CD4-positive, CD25-positive, alpha-beta regulatory T cell (primary cell): ENCODE results near the gene DCDC1. TPM values are rescaled to one million over a fixed set of nuclear protein-coding genes. Genes with fewer than 3 reads are reported as not detected.

Experiments
- ATAC-seq, 2 donors: fragments of 150-1000 bp; cut with Tn5 transposase; one replicate each; pipeline ENCODE4 v1.10.0; 2021; ENCODE audit warnings: low read depth in 2 of 2, moderate number of reproducible peaks in 2 of 2, moderate library complexity in 1 of 2
- DNase-seq, 3 donors: peaks; one replicate each; pipeline versions ENCODE4 v3.0.0 to v3.0.0-alpha.2; 2012 to 2022; ENCODE audit warnings: mixed read lengths in 1 of 3
- H3K27ac ChIP-seq: one replicate; pipeline ENCODE4 v1.7.0; 2013; ENCODE audit warnings: mild to moderate bottlenecking, low read length; ENCODE audit not compliant: insufficient read depth, poor library complexity, severe bottlenecking
- H3K27me3 ChIP-seq: one replicate; pipeline ENCODE4 v1.7.0; 2013; ENCODE audit warnings: low read length; ENCODE audit not compliant: control insufficient read depth, insufficient read depth
- H3K36me3 ChIP-seq: one replicate; pipeline ENCODE4 v1.7.0; 2013; ENCODE audit warnings: mild to moderate bottlenecking, low read length, moderate library complexity; ENCODE audit not compliant: control insufficient read depth, insufficient read depth
- H3K4me1 ChIP-seq: 2 replicates; pipeline ENCODE4 v1.7.0; 2013; ENCODE audit warnings: mild to moderate bottlenecking, low read length; ENCODE audit not compliant: insufficient read depth, control insufficient read depth, poor library complexity, severe bottlenecking
- H3K4me3 ChIP-seq: one replicate; pipeline ENCODE4 v1.7.0; 2013; ENCODE audit warnings: low read depth, mild to moderate bottlenecking, low read length, moderate library complexity
- H3K9me3 ChIP-seq, 2 experiments: 1 replicate in 1 of 2; 2 replicates in 1 of 2; pipeline ENCODE4 v1.7.0; 2013; ENCODE audit warnings: low read length in 2 of 2, mild to moderate bottlenecking in 1 of 2, moderate library complexity in 1 of 2; ENCODE audit not compliant: control insufficient read depth in 2 of 2
- H3K27ac Mint-ChIP-seq, 3 donors: one replicate each; pipeline ENCODE4 v1.8.0; 2020 to 2022; ENCODE audit warnings: mild to moderate bottlenecking in 3 of 3, mixed read lengths in 3 of 3, moderate library complexity in 2 of 3
- H3K27me3 Mint-ChIP-seq: one replicate; pipeline ENCODE4 v1.8.0; 2022; ENCODE audit warnings: mild to moderate bottlenecking, mixed read lengths
- H3K36me3 Mint-ChIP-seq: one replicate; pipeline ENCODE4 v1.8.0; 2020; ENCODE audit warnings: mixed read lengths
- H3K4me1 Mint-ChIP-seq, 4 donors: one replicate each; pipeline ENCODE4 v1.8.0; 2020 to 2022; ENCODE audit warnings: mixed read lengths in 4 of 4, mild to moderate bottlenecking in 1 of 4
- H3K4me3 Mint-ChIP-seq, 4 donors: one replicate each; pipeline ENCODE4 v1.8.0; 2020 to 2022; ENCODE audit warnings: mild to moderate bottlenecking in 4 of 4, mixed read lengths in 4 of 4, moderate library complexity in 3 of 4
- H3K9me3 Mint-ChIP-seq, 7 donors: one replicate each; pipeline ENCODE4 v1.8.0; 2020 to 2022; ENCODE audit warnings: mixed read lengths in 7 of 7, mild to moderate bottlenecking in 3 of 7, moderate library complexity in 2 of 7
- polyA plus RNA-seq, 4 donors: library from polyadenylated mRNA; unstranded; fragments of 300-500 nt; fragmentation: Illumina TruSeq; gene quantifications; one replicate each; pipeline ENCODE4 v1.2.3, GENCODE V29; 2021
- total RNA-seq: library from RNA; stranded (reverse); gene quantifications from one replicate; pipeline ENCODE4 v1.2.3, GENCODE V29; 2022

DCDC1 gene
- total and polyA plus RNA-seq, 5 donors from 2014 or later, result not detected

DNA sequence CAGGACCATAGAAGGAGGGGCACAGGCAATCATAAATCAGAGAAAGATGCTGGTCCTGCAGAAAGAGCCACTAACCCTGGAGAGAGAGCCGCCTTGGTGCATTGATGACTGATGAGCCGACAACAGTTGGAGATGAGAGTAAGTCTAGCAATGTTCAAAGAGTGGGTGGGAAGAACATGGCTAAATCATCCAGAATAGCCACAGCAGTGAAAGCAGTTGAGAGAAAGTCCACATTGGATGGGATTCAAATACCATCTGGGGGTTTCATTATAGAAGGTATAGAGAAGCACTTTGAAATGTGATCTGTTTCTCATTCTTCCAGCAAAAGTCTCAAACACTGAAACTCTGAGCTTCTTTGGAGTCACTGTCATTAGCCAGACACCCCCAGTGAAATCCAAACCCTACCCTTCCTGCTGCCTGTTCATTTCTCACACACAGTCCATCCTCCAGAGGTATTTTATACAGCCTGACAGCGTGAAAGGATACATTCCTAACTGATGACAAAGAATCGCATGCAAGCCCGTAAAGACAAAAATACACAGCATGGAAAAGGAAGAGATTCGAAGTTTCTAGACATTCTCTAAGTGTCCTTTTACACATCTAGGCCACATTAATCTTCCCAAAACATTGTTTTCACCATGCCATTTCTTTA, 480.3 kb downstream of the DCDC1 start:
- ATAC-seq (no peak), DNase-seq (no peak)
- Histone ChIP-seq H3K4me3 (no peak overlapping the region), H3K27ac (no peak overlapping the region), H3K9me3 (no peaks in the 10 kb centered on the region), H3K36me3 (no peaks in the 10 kb centered on the region), H3K4me1 (no peaks in the 10 kb centered on the region), H3K27me3 (no peaks in the 10 kb centered on the region)
- Mint-ChIP-seq H3K9me3 (peaks cover 0 to 3% (median 0%) of the 10 kb centered on the region in 7 donors), H3K4me1 (no peaks in the 10 kb centered on the region), H3K36me3 (no peaks in the 10 kb centered on the region), H3K4me3 (peak overlapping the region in 1 of 4 donors; percentile 81), H3K27ac (no peak overlapping the region), H3K27me3 (no peaks in the 10 kb centered on the region)

DNA sequence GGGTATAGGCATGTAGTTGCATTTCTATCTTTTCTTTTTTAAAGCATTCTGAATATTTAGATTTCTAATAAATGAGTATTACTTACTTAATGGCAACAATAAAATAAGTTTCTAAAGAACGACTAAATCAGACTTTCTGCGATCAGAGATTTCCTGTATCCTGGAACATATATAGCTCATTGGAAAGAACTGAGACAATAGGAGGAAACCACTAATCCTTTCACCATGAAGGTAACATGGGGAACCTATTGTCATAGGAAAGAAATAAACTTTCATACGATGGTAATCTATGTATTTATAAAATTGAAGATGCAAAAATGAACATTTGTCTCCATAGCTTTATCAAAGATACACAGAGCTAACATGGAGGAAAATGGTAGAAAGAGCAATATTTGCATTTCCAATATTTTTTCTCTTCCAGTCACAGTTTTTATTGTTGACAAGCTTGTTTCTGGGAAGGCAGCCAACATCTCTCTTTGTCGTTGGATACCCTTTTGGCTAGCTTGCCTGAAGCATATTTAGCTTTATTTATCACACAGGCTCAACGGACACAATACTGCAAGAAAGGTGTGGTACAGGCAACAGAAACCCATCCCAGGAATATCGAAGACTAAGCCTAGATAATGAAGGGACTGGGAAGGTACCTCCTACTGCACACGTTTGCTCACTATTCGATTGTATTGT, 490.1 kb downstream of the DCDC1 start:
- Mint-ChIP-seq H3K27ac (no peak overlapping the region), H3K4me1 (no peaks in the 10 kb centered on the region), H3K27me3 (no peaks in the 10 kb centered on the region), H3K9me3 (peaks cover 0 to 2% (median 0%) of the 10 kb centered on the region in 7 donors), H3K36me3 (no peaks in the 10 kb centered on the region), H3K4me3 (no peak overlapping the region)
- Histone ChIP-seq H3K36me3 (no peaks in the 10 kb centered on the region), H3K4me3 (no peak overlapping the region), H3K27ac (no peak overlapping the region), H3K4me1 (no peaks in the 10 kb centered on the region), H3K27me3 (no peaks in the 10 kb centered on the region), H3K9me3 (no peaks in the 10 kb centered on the region)
- DNase-seq (no peak), ATAC-seq (no peak)

DNA sequence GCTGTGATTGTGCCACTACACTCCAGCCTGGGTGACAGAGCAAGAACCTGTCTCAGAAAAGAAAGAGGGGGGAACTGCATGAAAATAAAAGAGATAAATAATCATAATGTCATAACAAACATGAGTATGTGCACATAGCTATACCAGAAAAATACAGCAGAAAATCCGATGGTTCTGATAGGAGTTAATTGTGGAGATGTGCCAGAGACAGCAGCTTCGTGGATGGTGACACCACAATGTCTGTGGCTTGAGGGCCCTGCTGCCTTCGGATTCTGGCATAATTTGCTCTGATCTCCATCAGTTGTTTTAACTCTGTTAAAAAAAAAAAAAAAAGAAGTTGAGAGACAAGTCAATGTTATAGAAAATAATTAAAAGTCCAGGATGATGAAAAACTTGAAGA, 491.1 kb downstream of the DCDC1 start:
- Histone ChIP-seq H3K27ac (no peak overlapping the region), H3K27me3 (no peaks in the 10 kb centered on the region), H3K9me3 (no peaks in the 10 kb centered on the region), H3K4me1 (no peaks in the 10 kb centered on the region), H3K4me3 (no peak overlapping the region), H3K36me3 (no peaks in the 10 kb centered on the region)
- Mint-ChIP-seq H3K27me3 (no peaks in the 10 kb centered on the region), H3K36me3 (no peaks in the 10 kb centered on the region), H3K4me1 (no peaks in the 10 kb centered on the region), H3K4me3 (no peak overlapping the region), H3K9me3 (peaks cover 0 to 2% (median 0%) of the 10 kb centered on the region in 7 donors), H3K27ac (no peak overlapping the region)
- ATAC-seq (no peak), DNase-seq (no peak)

DNA sequence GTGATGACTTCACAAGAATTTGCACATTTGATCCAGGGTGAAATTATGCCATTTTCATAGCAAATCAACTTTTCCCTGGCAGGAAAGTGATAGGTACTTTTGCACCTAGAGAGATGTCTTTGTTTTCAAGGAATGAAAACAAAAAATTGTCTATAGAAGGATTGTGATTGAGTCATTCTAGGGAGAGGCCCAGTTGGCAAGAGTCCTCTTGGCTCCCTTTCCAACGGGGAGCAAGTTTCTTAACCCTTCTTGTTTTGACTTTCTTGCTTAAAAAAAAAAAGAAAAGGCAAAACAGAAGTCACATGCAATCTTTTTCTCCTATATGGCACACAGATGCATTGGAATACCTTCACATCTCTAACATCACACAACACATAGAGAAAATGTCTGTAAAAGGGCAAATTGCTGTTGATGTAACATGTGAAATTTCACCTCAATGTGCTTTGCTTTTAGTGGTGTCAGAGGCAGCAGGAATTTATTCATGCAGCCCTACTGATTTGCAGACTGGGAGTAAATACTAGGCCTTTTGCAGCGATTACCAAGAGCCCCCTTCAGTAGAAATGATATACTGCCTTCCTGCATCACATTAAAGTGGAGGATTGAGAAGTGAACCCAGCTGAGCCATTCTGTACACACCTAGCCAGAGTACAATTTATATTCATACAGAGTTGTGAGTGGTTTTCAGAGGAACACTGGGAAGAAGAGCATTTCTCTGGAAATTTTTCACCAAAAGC, 492.7 kb downstream of the DCDC1 start:
- H3K27ac ChIP-seq, result no peak overlapping the region
- no peaks in the 10 kb centered on the region for H3K27me3 ChIP-seq
- Mint-ChIP-seq H3K36me3 (no peaks in the 10 kb centered on the region), H3K27ac (no peak overlapping the region), H3K27me3 (no peaks in the 10 kb centered on the region), H3K4me3 (no peak overlapping the region), H3K4me1 (no peaks in the 10 kb centered on the region), H3K9me3 (peaks cover 0 to 2% (median 0%) of the 10 kb centered on the region in 7 donors)
- H3K4me3 ChIP-seq, result no peak overlapping the region
- H3K36me3 ChIP-seq, result no peaks in the 10 kb centered on the region
- DNase-seq (no peak), ATAC-seq (no peak)
- no peaks in the 10 kb centered on the region for H3K9me3 ChIP-seq
- no peaks in the 10 kb centered on the region for H3K4me1 ChIP-seq

DNA sequence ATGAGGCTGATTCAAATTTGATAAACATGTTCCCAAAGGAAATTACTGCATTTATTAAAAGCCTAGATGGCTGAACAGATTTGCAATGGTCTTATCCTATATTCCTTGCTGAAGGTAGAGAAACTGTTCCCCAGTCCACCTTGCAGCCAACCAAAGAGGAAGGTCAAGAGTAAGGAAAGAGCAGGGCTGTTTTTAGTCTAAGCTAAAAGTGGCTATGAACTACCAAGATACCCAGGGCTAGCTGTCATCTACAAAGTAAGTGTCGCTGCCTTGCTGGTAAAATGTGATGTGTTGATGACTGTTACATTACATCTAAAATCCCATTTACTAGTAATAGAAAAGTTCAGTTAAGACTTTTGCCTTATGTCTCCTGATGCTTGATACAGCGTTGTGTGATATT, 493.3 kb downstream of the DCDC1 start:
- no peak overlapping the region for H3K27ac Mint-ChIP-seq
- no peaks in the 10 kb centered on the region for H3K4me1 Mint-ChIP-seq
- H3K36me3 Mint-ChIP-seq, result no peaks in the 10 kb centered on the region
- peaks cover 0 to 2% (median 0%) of the 10 kb centered on the region in 7 donors for H3K9me3 Mint-ChIP-seq
- Histone ChIP-seq H3K4me3 (no peak overlapping the region), H3K36me3 (no peaks in the 10 kb centered on the region), H3K4me1 (no peaks in the 10 kb centered on the region), H3K27me3 (no peaks in the 10 kb centered on the region), H3K9me3 (no peaks in the 10 kb centered on the region), H3K27ac (no peak overlapping the region)
- H3K27me3 Mint-ChIP-seq, result no peaks in the 10 kb centered on the region
- no peak for DNase-seq
- no peak for ATAC-seq
- H3K4me3 Mint-ChIP-seq, result no peak overlapping the region

DNA sequence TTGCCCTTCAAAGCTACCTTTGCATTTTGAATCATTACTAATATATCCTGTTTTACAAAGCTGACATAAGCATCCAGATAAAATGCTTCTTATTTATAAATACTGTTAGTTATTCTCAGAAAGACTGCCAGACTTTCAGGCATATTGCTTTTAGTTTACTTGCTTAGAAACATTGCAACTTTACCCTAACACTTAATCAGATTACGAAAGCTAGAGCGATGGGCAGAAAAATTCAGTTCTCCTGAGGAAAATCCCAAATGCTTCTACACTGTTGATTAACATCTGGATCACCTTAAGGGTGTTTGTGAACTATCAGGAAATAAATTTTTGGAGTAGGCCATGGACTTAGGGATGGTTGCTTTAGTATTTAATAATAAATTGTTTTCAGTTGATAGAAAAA, 493.7 kb downstream of the DCDC1 start:
- no peak overlapping the region for H3K4me3 Mint-ChIP-seq

DNA sequence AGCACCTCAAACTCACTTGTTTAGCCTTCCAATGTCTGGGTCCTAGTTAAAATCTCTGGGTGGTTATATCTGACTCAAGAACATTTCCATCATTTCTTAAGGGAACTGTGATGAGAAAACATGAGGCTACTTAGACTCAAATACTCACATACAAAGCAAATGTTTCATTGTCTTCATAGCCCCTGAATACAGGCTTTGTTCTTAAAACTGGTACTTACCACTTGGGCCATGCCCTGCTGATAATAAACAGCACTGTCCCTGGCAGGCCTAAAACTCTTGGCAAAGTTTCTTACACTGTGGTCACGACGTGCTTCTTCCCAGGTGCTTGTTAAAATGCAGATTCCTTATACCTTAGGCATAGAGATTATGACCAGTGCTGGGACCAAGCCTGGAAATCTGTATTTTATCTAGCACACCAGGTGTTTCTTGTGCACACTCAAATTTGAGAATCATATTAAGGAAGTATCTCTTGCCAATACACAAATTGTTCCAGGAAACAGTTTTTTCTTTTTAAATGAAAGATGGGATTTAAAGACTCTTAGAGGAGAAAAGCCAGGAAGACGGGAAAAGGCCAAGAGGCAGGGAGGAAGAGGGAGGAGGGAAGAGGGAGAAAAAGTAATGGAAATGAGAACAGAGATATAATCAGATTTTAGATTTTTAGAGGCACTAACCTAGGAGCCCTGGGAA, 495.5 kb downstream of the DCDC1 start:
- Mint-ChIP-seq H3K36me3 (no peaks in the 10 kb centered on the region), H3K9me3 (no peaks in the 10 kb centered on the region), H3K27me3 (no peaks in the 10 kb centered on the region), H3K4me3 (no peak overlapping the region), H3K27ac (no peak overlapping the region), H3K4me1 (no peaks in the 10 kb centered on the region)
- DNase-seq (no peak), ATAC-seq (no peak)
- Histone ChIP-seq H3K27ac (no peak overlapping the region), H3K27me3 (no peaks in the 10 kb centered on the region), H3K4me1 (no peaks in the 10 kb centered on the region), H3K9me3 (no peaks in the 10 kb centered on the region), H3K36me3 (no peaks in the 10 kb centered on the region), H3K4me3 (no peak overlapping the region)

More for the DNA sequence above, 493.7 kb downstream of the DCDC1 start:
- Mint-ChIP-seq H3K4me1 (no peaks in the 10 kb centered on the region), H3K27ac (no peak overlapping the region), H3K27me3 (no peaks in the 10 kb centered on the region), H3K36me3 (no peaks in the 10 kb centered on the region), H3K9me3 (peaks cover 0 to 2% (median 0%) of the 10 kb centered on the region in 7 donors)
- Histone ChIP-seq H3K4me1 (no peaks in the 10 kb centered on the region), H3K27me3 (no peaks in the 10 kb centered on the region), H3K9me3 (no peaks in the 10 kb centered on the region), H3K4me3 (no peak overlapping the region), H3K36me3 (no peaks in the 10 kb centered on the region), H3K27ac (no peak overlapping the region)
- ATAC-seq (no peak), DNase-seq (no peak)
